GM12864 (cell line): ENCODE measurements around the gene TRIO.

Experiments
- DNase-seq: peaks from one replicate; pipeline ENCODE4 v3.0.0-alpha.2; 2011; ENCODE audit warnings: low read depth
- H3K4me3 ChIP-seq: 2 replicates; pipeline ENCODE4 v1.5.1; 2011; ENCODE audit warnings: mild to moderate bottlenecking, low read depth, low read length, control low read depth
- CTCF ChIP-seq: IDR thresholded peaks from 2 replicates; pipeline ENCODE4 v1.5.1; 2011; ENCODE audit warnings: low read depth, mild to moderate bottlenecking, moderate library complexity, low read length, control low read depth, inconsistent platforms; ENCODE audit errors: missing control alignments

TRIO gene

DNA sequence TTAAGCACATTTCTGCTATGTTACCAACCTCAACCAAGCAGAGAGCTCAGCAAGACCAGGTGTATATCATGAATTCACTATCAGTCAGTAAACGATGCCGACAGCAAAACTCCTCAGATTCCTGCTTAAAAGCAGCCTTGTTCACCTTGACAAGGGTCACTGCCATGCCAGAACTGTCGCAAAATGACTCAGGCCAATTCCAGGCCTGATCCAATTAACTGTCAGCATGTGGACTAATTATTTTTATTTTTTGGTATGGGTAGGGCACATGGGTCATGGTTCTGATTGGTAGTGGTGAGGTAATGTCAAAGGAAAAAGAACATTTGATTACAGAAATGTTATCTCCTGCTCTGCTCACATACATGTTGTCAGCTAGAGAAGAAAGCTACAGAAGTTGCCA lies 224.2 kb downstream of the TRIO start:
- no peak for TF ChIP-seq CTCF
- no peak overlapping the region for H3K4me3 ChIP-seq
- DNase-seq: no peak

GRCh38 chr5:14369780-14370179 lies 226.6 kb downstream of the TRIO start:
- DNase-seq: no peak
- no peak overlapping the region for H3K4me3 ChIP-seq
- TF ChIP-seq CTCF: no peak

GRCh38 chr5:14370386-14370785 lies 227.2 kb downstream of the TRIO start:
- H3K4me3 ChIP-seq: no peak overlapping the region
- TF ChIP-seq CTCF: no peak
- DNase-seq: no peak

GRCh38 chr5:14373685-14374084 lies 230.5 kb downstream of the TRIO start:
- peak overlapping the region; percentile 17; the same call in 1 of the 2 replicates for H3K4me3 ChIP-seq
- no peak for TF ChIP-seq CTCF
- no peak for DNase-seq

GRCh38 chr5:14374100-14374499 lies 231.0 kb downstream of the TRIO start:
- DNase-seq: no peak
- no peak overlapping the region; the same call in 1 of the 2 replicates for H3K4me3 ChIP-seq
- no peak for TF ChIP-seq CTCF

- no peak for TF ChIP-seq CTCF
- no peak for DNase-seq
- no peak overlapping the region for H3K4me3 ChIP-seq
Observed at GRCh38 chr5:14376789-14377188, 233.6 kb downstream of the TRIO start.

GRCh38 chr5:14379739-14380497 lies 236.8 kb downstream of the TRIO start:
- DNase-seq: no peak
- TF ChIP-seq CTCF: no peak
- no peak overlapping the region for H3K4me3 ChIP-seq
